ENCODE measurements around the gene PDE8B.

The PDE8B gene

GRCh38 chr5:77301447-77301883 is 91.0 kb downstream of the PDE8B start:
- Histone ChIP-seq H3K27me3 (replicated peaks; ENCODE audit: insufficient read depth, low read length) (no peaks in the 10 kb centered on the region), H3K4me2 (ENCODE audit: low read depth, low read length) (no peak overlapping the region), H3K9me2 (replicated peaks; ENCODE audit: insufficient read depth, low read length) (no peaks in the 10 kb centered on the region), H3K4me3 (ENCODE audit: low read length) (no peak overlapping the region), H3K4me1 (ENCODE audit: low read length) (no peaks in the 10 kb centered on the region), H3K27ac (ENCODE audit: low read length) (no peak overlapping the region), H3K9ac (ENCODE audit: low read length) (no peak overlapping the region), H2AFZ (ENCODE audit: low read length) (no peak overlapping the region), H3K36me3 (replicated peaks; ENCODE audit: insufficient read depth, low read length) (no peaks in the 10 kb centered on the region), H3F3A (ENCODE audit: insufficient read depth, low read length) (no peaks in the 10 kb centered on the region), H3K79me2 (ENCODE audit: low read length) (no peaks in the 10 kb centered on the region), H3K9me3 (replicated peaks; ENCODE audit: insufficient read depth, low read length) (no peaks in the 10 kb centered on the region), H4K20me1 (ENCODE audit: insufficient read depth, low read length) (no peaks in the 10 kb centered on the region)
- DNase-seq = no peak
- TF ChIP-seq CTCF (IDR thresholded peaks at IDR 0.05; ENCODE audit: low read length) = no peak
- TF ChIP-seq EZH2 (optimal IDR thresholded peaks at IDR 0.05; ENCODE audit: low read depth, low read length) = no peak
- TF ChIP-seq EZH2phosphoT487 (IDR thresholded peaks at IDR 0.05; ENCODE audit: low read length) = no peak

- H3K36me3 ChIP-seq (replicated peaks; ENCODE audit: insufficient read depth, low read length) = no peaks in the 10 kb centered on the region
- no peak overlapping the region for H3K9ac ChIP-seq (ENCODE audit: low read length)
- no peaks in the 10 kb centered on the region for H3K4me1 ChIP-seq (ENCODE audit: low read length)
- no peak for TF ChIP-seq CTCF (IDR thresholded peaks at IDR 0.05; ENCODE audit: low read length)
- TF ChIP-seq EZH2phosphoT487 (IDR thresholded peaks at IDR 0.05; ENCODE audit: low read length) = no peak
- no peak for TF ChIP-seq EZH2 (optimal IDR thresholded peaks at IDR 0.05; ENCODE audit: low read depth, low read length)
- no peak overlapping the region for H3K4me2 ChIP-seq (ENCODE audit: low read depth, low read length)
- H2AFZ ChIP-seq (ENCODE audit: low read length) = no peak overlapping the region
- H3F3A ChIP-seq (ENCODE audit: insufficient read depth, low read length) = no peaks in the 10 kb centered on the region
- no peaks in the 10 kb centered on the region for H3K9me2 ChIP-seq (replicated peaks; ENCODE audit: insufficient read depth, low read length)
- H3K27me3 ChIP-seq (replicated peaks; ENCODE audit: insufficient read depth, low read length) = no peaks in the 10 kb centered on the region
- H3K4me3 ChIP-seq (ENCODE audit: low read length) = no peak overlapping the region
- DNase-seq = no peak
- no peaks in the 10 kb centered on the region for H3K79me2 ChIP-seq (ENCODE audit: low read length)
- no peaks in the 10 kb centered on the region for H3K9me3 ChIP-seq (replicated peaks; ENCODE audit: insufficient read depth, low read length)
- H4K20me1 ChIP-seq (ENCODE audit: insufficient read depth, low read length) = no peaks in the 10 kb centered on the region
- H3K27ac ChIP-seq (ENCODE audit: low read length) = no peak overlapping the region
Measured at GRCh38 chr5:77302247-77302646, 91.8 kb downstream of the PDE8B start.

GRCh38 chr5:77302653-77303052 is 92.2 kb downstream of the PDE8B start:
- H3K9ac ChIP-seq (ENCODE audit: low read length) = no peak overlapping the region
- H3K27me3 ChIP-seq (replicated peaks; ENCODE audit: insufficient read depth, low read length) = no peaks in the 10 kb centered on the region
- H3K79me2 ChIP-seq (ENCODE audit: low read length) = no peaks in the 10 kb centered on the region
- H3K27ac ChIP-seq (ENCODE audit: low read length) = no peak overlapping the region
- H3K36me3 ChIP-seq (replicated peaks; ENCODE audit: insufficient read depth, low read length) = no peaks in the 10 kb centered on the region
- DNase-seq = no peak
- no peak overlapping the region for H3K4me3 ChIP-seq (ENCODE audit: low read length)
- TF ChIP-seq EZH2 (optimal IDR thresholded peaks at IDR 0.05; ENCODE audit: low read depth, low read length) (no peak), CTCF (IDR thresholded peaks at IDR 0.05; ENCODE audit: low read length) (no peak), EZH2phosphoT487 (IDR thresholded peaks at IDR 0.05; ENCODE audit: low read length) (no peak)
- no peaks in the 10 kb centered on the region for H4K20me1 ChIP-seq (ENCODE audit: insufficient read depth, low read length)
- no peak overlapping the region for H2AFZ ChIP-seq (ENCODE audit: low read length)
- no peaks in the 10 kb centered on the region for H3K9me3 ChIP-seq (replicated peaks; ENCODE audit: insufficient read depth, low read length)
- no peaks in the 10 kb centered on the region for H3K4me1 ChIP-seq (ENCODE audit: low read length)
- no peak overlapping the region for H3K4me2 ChIP-seq (ENCODE audit: low read depth, low read length)
- H3F3A ChIP-seq (ENCODE audit: insufficient read depth, low read length) = no peaks in the 10 kb centered on the region
- no peaks in the 10 kb centered on the region for H3K9me2 ChIP-seq (replicated peaks; ENCODE audit: insufficient read depth, low read length)

Measured in MM.1S (cell line).